ENCODE measurements around the gene RPS21.

DNA sequence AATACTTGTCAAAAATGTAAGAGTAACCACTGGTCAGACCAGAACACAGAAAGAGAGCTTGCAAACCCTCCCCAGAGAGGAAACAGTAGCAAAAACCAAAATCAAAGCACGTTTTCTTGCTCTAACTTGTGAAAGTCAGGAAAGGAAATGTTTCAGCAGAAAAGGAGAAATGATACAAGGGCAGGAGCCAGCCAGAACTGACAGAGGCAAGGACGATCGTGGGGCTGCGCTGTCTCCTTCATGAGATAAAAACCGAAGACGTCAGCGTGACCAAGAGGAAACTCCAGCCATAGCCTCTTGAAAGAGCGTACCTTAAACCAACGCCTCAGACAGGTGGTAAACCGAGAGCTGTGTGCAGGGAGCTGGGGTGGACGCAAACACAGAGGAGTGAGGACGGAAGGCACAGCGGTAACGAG is 47.2 kb upstream of the RPS21 start:
- TF ChIP-seq, protein P1, sequence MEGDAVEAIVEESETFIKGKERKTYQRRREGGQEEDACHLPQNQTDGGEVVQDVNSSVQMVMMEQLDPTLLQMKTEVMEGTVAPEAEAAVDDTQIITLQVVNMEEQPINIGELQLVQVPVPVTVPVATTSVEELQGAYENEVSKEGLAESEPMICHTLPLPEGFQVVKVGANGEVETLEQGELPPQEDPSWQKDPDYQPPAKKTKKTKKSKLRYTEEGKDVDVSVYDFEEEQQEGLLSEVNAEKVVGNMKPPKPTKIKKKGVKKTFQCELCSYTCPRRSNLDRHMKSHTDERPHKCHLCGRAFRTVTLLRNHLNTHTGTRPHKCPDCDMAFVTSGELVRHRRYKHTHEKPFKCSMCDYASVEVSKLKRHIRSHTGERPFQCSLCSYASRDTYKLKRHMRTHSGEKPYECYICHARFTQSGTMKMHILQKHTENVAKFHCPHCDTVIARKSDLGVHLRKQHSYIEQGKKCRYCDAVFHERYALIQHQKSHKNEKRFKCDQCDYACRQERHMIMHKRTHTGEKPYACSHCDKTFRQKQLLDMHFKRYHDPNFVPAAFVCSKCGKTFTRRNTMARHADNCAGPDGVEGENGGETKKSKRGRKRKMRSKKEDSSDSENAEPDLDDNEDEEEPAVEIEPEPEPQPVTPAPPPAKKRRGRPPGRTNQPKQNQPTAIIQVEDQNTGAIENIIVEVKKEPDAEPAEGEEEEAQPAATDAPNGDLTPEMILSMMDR (IDR thresholded peaks at IDR 0.05): no peak
- no peak for TF ChIP-seq POLR2A (IDR thresholded peaks at IDR 0.05)
